Measurements from ENCODE around the gene PHLPP1.

GRCh38 chr18:62829936-62830335 lies 114.6 kb downstream of the PHLPP1 start:
- TF ChIP-seq CTCF (IDR thresholded peaks at IDR 0.05) (no peak), EP300 (IDR thresholded peaks at IDR 0.05) (no peak)

All from ovary (tissue), 3 donors.